Uterus (tissue), 2 donors: ENCODE measurements around the gene GRIPAP1.

Experiments used
- CTCF ChIP-seq, 4 experiments: fragments of 200-600 bp in 2 of 4; fragments of 450-650 bp in 2 of 4; sonication (generic) in 2 of 4; IDR thresholded peaks; one replicate each; pipeline ENCODE4 v1.5.1; 2016 to 2019; ENCODE audit warnings: antibody characterized with exemption in 4 of 4, mild to moderate bottlenecking in 2 of 4, moderate library complexity in 1 of 4
- POLR2A ChIP-seq, 2 donors: fragments of 450-650 bp; IDR thresholded peaks; one replicate each; pipeline ENCODE4 v1.6.1; 2016; ENCODE audit warnings: antibody characterized with exemption in 2 of 2, mild to moderate bottlenecking in 1 of 2, moderate library complexity in 1 of 2

DNA sequence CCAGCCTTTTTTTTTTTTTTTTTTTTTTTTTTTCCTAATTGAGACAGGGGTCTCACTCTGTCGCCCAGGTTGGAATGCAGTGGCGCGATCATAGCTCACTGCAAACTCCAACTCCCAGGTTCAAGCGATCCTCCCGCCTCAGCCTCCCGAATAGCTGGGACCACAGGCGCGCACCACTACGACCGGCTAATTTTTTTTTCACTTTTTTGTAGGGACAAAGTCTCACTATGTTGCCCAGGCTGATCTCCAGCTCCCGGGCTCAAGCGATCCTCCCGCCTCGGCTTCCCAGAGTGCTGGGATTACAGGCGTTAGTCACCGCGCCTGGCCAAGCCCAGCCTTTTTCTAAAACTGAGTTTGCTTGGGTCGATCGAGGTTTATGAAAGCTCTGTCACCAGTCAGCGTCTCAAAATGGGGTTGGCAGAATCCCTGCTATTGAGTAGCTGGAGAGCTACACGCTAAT, 43.4 kb downstream of the GRIPAP1 start:
- TF ChIP-seq CTCF (IDR thresholded peaks at IDR 0.05) (no peak), POLR2A (IDR thresholded peaks at IDR 0.05) (no peak)
